Fibroblast of lung (primary cell): ENCODE data around the gene LMAN1. TPM values are rescaled to one million over a fixed set of nuclear protein-coding genes. Genes with fewer than 3 reads are reported as not detected.
A peak's percentile ranks its signal among the peaks of the same experiment; 100 is the strongest.

Experiments used
- DNase-seq, 2 donors: peaks; one replicate each; pipeline versions ENCODE4 v3.0.0 to v3.0.0-alpha.2; 2010; ENCODE audit warnings: low read depth in 2 of 2
- H2AFZ ChIP-seq: 2 replicates; pipeline ENCODE4 v1.5.1; 2012; ENCODE audit warnings: low read length, control low read depth, inconsistent platforms
- H3K27ac ChIP-seq: 2 replicates; pipeline ENCODE4 v1.5.1; 2011; ENCODE audit warnings: low read length, control low read depth; ENCODE audit not compliant: insufficient read depth
- H3K27me3 ChIP-seq: 2 replicates; pipeline ENCODE4 v1.5.1; 2011; ENCODE audit warnings: mild to moderate bottlenecking, low read length; ENCODE audit not compliant: control insufficient read depth, insufficient read depth
- H3K36me3 ChIP-seq: 2 replicates; pipeline ENCODE4 v1.5.1; 2011; ENCODE audit warnings: low read length; ENCODE audit not compliant: control insufficient read depth, insufficient read depth
- H3K4me1 ChIP-seq: 2 replicates; pipeline ENCODE4 v1.5.1; 2011; ENCODE audit warnings: low read length; ENCODE audit not compliant: control insufficient read depth, insufficient read depth; ENCODE audit errors: extremely low read depth
- H3K4me2 ChIP-seq: 2 replicates; pipeline ENCODE4 v1.5.1; 2011; ENCODE audit warnings: low read length, control low read depth; ENCODE audit not compliant: insufficient read depth; ENCODE audit errors: extremely low read depth
- H3K4me3 ChIP-seq, 4 experiments: fragments of 200-600 bp in 1 of 4; sonication (generic) in 1 of 4; replicated peaks in 1 of 4; 2 replicates each; pipeline ENCODE4 v1.5.1; 2011 to 2016; ENCODE audit warnings: low read length in 4 of 4, low read depth in 3 of 4, mild to moderate bottlenecking in 3 of 4, control low read depth in 2 of 4, inconsistent platforms in 1 of 4, mixed read lengths in 1 of 4; ENCODE audit not compliant: insufficient read depth in 1 of 4; ENCODE audit errors: control extremely low read depth in 1 of 4
- H3K79me2 ChIP-seq: 2 replicates; pipeline ENCODE4 v1.5.1; 2012; ENCODE audit warnings: mild to moderate bottlenecking, low read length, inconsistent platforms; ENCODE audit not compliant: control insufficient read depth, insufficient read depth
- H3K9ac ChIP-seq: 2 replicates; pipeline ENCODE4 v1.5.1; 2011; ENCODE audit warnings: mild to moderate bottlenecking, low read length, control low read depth; ENCODE audit not compliant: insufficient read depth
- H3K9me3 ChIP-seq: 2 replicates; pipeline ENCODE4 v1.5.1; 2012; ENCODE audit warnings: low read depth, low read length; ENCODE audit not compliant: control insufficient read depth, insufficient read depth
- H4K20me1 ChIP-seq: 2 replicates; pipeline ENCODE4 v1.5.1; 2011; ENCODE audit warnings: low read length; ENCODE audit not compliant: control insufficient read depth, insufficient read depth; ENCODE audit errors: extremely low read depth
- CTCF ChIP-seq, 2 donors: IDR thresholded peaks in 1 of 2; conservative IDR thresholded peaks in 1 of 2; 1 replicate in 1 of 2; 2 replicates in 1 of 2; pipeline ENCODE4 v1.5.1; 2011 to 2012; ENCODE audit warnings: low read length in 2 of 2, control low read depth in 1 of 2, inconsistent platforms in 1 of 2, low read depth in 1 of 2, mild to moderate bottlenecking in 1 of 2
- EZH2 ChIP-seq: IDR thresholded peaks from 2 replicates; pipeline ENCODE4 v1.5.1; 2012; ENCODE audit warnings: low read length, control low read depth, mild to moderate bottlenecking; ENCODE audit errors: missing control alignments
- polyA plus RNA-seq, 2 donors: library from polyadenylated mRNA; depleted of rRNA in 1 of 2; stranded (reverse) in 1 of 2; unstranded in 1 of 2; fragments of >200 nt; gene quantifications; 2 replicates each; pipeline ENCODE4 v1.2.1, GENCODE V29; 2011 to 2012; ENCODE audit warnings: missing spikeins in 1 of 2
- total RNA-seq: library from RNA; depleted of rRNA; stranded (reverse); fragments of >200 nt; gene quantifications from 2 replicates; pipeline ENCODE4 v1.2.1, GENCODE V29; 2014

Gene LMAN1
- total and polyA plus RNA-seq, 2 donors (not counting 1 experiment from before 2014, with no cell fraction given) = 130 to 170 TPM

- Histone ChIP-seq H3K27ac (no peak overlapping the region), H3K4me2 (no peak overlapping the region), H3K4me1 (peaks cover 2% of the 10 kb centered on the region), H3K4me3 (no peak overlapping the region), H2AFZ (no peak overlapping the region), H4K20me1 (no peaks in the 10 kb centered on the region), H3K9me3 (no peaks in the 10 kb centered on the region), H3K9ac (no peak overlapping the region), H3K27me3 (no peaks in the 10 kb centered on the region), H3K79me2 (no peaks in the 10 kb centered on the region), H3K36me3 (no peaks in the 10 kb centered on the region)
- DNase-seq = no peak
- TF ChIP-seq EZH2 = no peak
- TF ChIP-seq CTCF (conservative IDR thresholded peaks at IDR 0.05 in 1 of 2, IDR thresholded peaks at IDR 0.05 in 1 of 2; ENCODE audit: low read depth in 1 of 2, low read length in 2 of 2) = no peak
These were observed 22.9 kb upstream of the LMAN1 start for GRCh38 chr18:59381949-59382348.

- H3K4me2 ChIP-seq = no peak overlapping the region
- no peak overlapping the region for H3K27ac ChIP-seq
- H3K9me3 ChIP-seq = no peaks in the 10 kb centered on the region
- no peak overlapping the region for H3K9ac ChIP-seq
- no peaks in the 10 kb centered on the region for H3K27me3 ChIP-seq
- H3K4me1 ChIP-seq = peaks cover 2% of the 10 kb centered on the region
- H4K20me1 ChIP-seq = no peaks in the 10 kb centered on the region
- no peak overlapping the region for H3K4me3 ChIP-seq
- no peak for DNase-seq
- no peak for TF ChIP-seq CTCF (conservative IDR thresholded peaks at IDR 0.05 in 1 of 2, IDR thresholded peaks at IDR 0.05 in 1 of 2; ENCODE audit: low read depth in 1 of 2, low read length in 2 of 2)
- no peak for TF ChIP-seq EZH2
- no peak overlapping the region for H2AFZ ChIP-seq
- no peaks in the 10 kb centered on the region for H3K36me3 ChIP-seq
- H3K79me2 ChIP-seq = no peaks in the 10 kb centered on the region
These were observed 21.6 kb upstream of the LMAN1 start for GRCh38 chr18:59380706-59381105.

GRCh38 chr18:59379772-59380522 is 20.9 kb upstream of the LMAN1 start:
- Histone ChIP-seq H3K9me3 (no peaks in the 10 kb centered on the region), H3K4me3 (no peak overlapping the region), H3K9ac (no peak overlapping the region), H3K4me2 (peak overlapping the region; percentile 29), H2AFZ (no peak overlapping the region), H3K36me3 (no peaks in the 10 kb centered on the region), H4K20me1 (no peaks in the 10 kb centered on the region), H3K4me1 (peaks cover 2% of the 10 kb centered on the region), H3K79me2 (no peaks in the 10 kb centered on the region), H3K27me3 (no peaks in the 10 kb centered on the region), H3K27ac (no peak overlapping the region)
- TF ChIP-seq CTCF (conservative IDR thresholded peaks at IDR 0.05 in 1 of 2, IDR thresholded peaks at IDR 0.05 in 1 of 2; ENCODE audit: low read depth in 1 of 2, low read length in 2 of 2) (no peak), EZH2 (no peak)
- DNase-seq = peak; percentile 6 to 69
